HG03066 (cell line): ENCODE results near the gene KAZN.

Experiments
- ATAC-seq: cut with Tn5 transposase; IDR thresholded peaks from one replicate; pipeline ENCODE4 v1.9.1; 2021; ENCODE audit warnings: low read depth; ENCODE audit not compliant: unreplicated experiment

KAZN gene

GRCh38 chr1:14759843-14760242 is 161.4 kb downstream of the KAZN start:
- no peak for ATAC-seq

GRCh38 chr1:14760780-14761179 is 162.3 kb downstream of the KAZN start:
- no peak for ATAC-seq

GRCh38 chr1:14761291-14762153 is 163.0 kb downstream of the KAZN start:
- ATAC-seq = no peak

GRCh38 chr1:14763977-14764376 is 165.5 kb downstream of the KAZN start:
- no peak for ATAC-seq

- no peak for ATAC-seq
Measured at GRCh38 chr1:14765773-14766172, 167.3 kb downstream of the KAZN start.

- no peak for ATAC-seq
Measured at GRCh38 chr1:14767075-14767474, 168.6 kb downstream of the KAZN start.

- no peak for ATAC-seq
Measured at GRCh38 chr1:14768582-14769304, 170.3 kb downstream of the KAZN start.

- ATAC-seq = no peak
Measured at GRCh38 chr1:14769486-14770274, 171.2 kb downstream of the KAZN start.

GRCh38 chr1:14773396-14774025 is 175.0 kb downstream of the KAZN start:
- no peak for ATAC-seq

- ATAC-seq = no peak
Measured at GRCh38 chr1:14774225-14774624, 175.7 kb downstream of the KAZN start.

- no peak for ATAC-seq
Measured at GRCh38 chr1:14774988-14775387, 176.5 kb downstream of the KAZN start.

GRCh38 chr1:14775434-14775833 is 176.9 kb downstream of the KAZN start:
- no peak for ATAC-seq

GRCh38 chr1:14777516-14778506 is 179.3 kb downstream of the KAZN start:
- ATAC-seq = no peak

GRCh38 chr1:14778541-14778897 is 180.0 kb downstream of the KAZN start:
- no peak for ATAC-seq

- ATAC-seq = no peak
Measured at GRCh38 chr1:14778898-14779865, 180.7 kb downstream of the KAZN start.

GRCh38 chr1:14780271-14780670 is 181.8 kb downstream of the KAZN start:
- no peak for ATAC-seq

GRCh38 chr1:14781811-14782210 is 183.3 kb downstream of the KAZN start:
- no peak for ATAC-seq
